Measurements from ENCODE around the gene SLC25A43. TPM values are rescaled to one million over a fixed set of nuclear protein-coding genes. Genes with fewer than 3 reads are reported as not detected.

The SLC25A43 gene
- total RNA-seq, 2 experiments from 2014 or later = 0.91 to 1.0 TPM

DNA sequence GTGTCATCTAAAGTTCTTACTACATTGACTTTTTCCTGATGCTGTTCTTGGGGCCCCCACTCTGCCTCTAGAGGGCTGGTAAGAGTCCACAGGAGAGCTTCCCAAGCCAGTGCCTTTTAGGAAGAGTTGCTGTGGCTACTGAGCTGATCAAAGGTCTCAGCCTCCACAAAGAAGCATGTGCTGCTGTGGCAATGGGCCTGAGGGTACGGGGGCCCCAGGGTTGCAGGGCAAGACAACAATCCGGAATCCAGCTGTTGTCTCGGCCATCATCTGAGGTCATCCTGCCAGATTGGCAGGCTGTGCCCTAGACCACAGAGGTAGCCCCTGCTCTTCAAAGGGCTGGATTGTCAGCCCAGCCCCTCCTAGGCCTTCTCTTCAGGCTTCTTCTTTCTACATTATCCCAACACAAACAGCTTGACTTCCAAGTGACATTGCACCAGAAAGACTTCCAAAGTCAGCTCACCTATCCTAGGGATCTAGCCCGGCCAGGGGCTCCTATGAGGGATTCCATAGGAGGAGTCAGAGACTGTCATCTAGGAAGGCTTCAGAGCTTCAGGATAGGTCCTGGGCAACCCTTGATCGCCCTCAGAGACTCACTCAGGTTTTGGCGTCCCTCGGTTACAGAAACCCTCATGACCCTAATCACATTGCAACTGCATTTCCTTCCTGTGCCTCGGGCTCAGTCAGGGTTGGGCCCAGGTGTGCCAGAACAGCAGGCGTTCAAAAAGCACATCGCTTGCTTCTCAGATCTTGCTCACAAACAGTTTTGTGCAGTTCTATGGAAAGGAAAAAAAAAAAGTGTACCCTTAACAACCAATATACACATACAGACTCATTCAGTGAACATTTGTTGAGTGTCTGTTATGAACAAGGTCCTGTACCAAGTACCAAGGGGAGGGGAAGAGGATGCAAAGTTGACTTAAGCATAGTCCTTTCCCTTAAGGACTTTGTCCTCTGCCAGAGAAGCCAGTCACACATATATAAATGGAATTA, 96.9 kb downstream of the SLC25A43 start:
- Mint-ChIP-seq H3K9me3 (no peaks in the 10 kb centered on the region), H3K4me3 (no peak overlapping the region), H3K36me3 (ENCODE audit: low read depth) (no peaks in the 10 kb centered on the region), H3K4me1 (ENCODE audit: low read depth) (peaks cover 11% of the 10 kb centered on the region), H3K27ac (peak overlapping the region; percentile 81), H3K27me3 (no peaks in the 10 kb centered on the region)
- intact Hi-C loops (cut with DNase I, micrococcal nuclease) = no loop called here
- Histone ChIP-seq H3K27me3 (ENCODE audit: control insufficient read depth in 1 of 2, insufficient read depth in 2 of 2, low read length in 2 of 2) (no peaks in the 10 kb centered on the region), H3K27ac (ENCODE audit: low read depth in 1 of 2, low read length in 2 of 2) (peak overlapping the region in 1 of 2 donors; percentile 21), H3K4me1 (ENCODE audit: insufficient read depth, low read length) (peaks cover 18% of the 10 kb centered on the region), H3K9me3 (ENCODE audit: control insufficient read depth in 1 of 2, insufficient read depth in 1 of 2, low read length in 2 of 2) (no peaks in the 10 kb centered on the region), H3K4me3 (ENCODE audit: low read length) (no peak overlapping the region), H3K36me3 (ENCODE audit: insufficient read depth, low read length) (no peaks in the 10 kb centered on the region)
- POLR2A ChIA-PET = interaction anchor here (1.2 to 1.6 kb wide), 2 partner anchors 27 to 233 kb away, joined by 3 to 5 read pairs; partner anchors contain the start of gene SLC25A5
- CTCF ChIA-PET = no interaction called here
- ATAC-seq (ENCODE audit: poor library complexity) (peak; percentile 71), DNase-seq (peak in 5 of 14 experiments; percentile 3 to 30 (median 27))
- TF ChIP-seq CTCF (IDR thresholded peaks at IDR 0.05) = no peak

- POLR2A ChIA-PET = interaction anchor here (1.6 kb wide), 1 partner anchor 28 kb away, joined by 5 read pairs; the partner anchor contains the start of gene SLC25A5
- no peak overlapping the region for H3K27ac Mint-ChIP-seq
Measured at GRCh38 chrX:119497185-119497584, 98.0 kb downstream of the SLC25A43 start.

More at GRCh38 chrX:119497185-119497584, 98.0 kb downstream of the SLC25A43 start:
- H3K36me3 ChIP-seq (ENCODE audit: insufficient read depth, low read length) = no peaks in the 10 kb centered on the region
- intact Hi-C loops (cut with DNase I, micrococcal nuclease) = no loop called here
- H3K4me1 ChIP-seq (ENCODE audit: insufficient read depth, low read length) = peaks cover 26% of the 10 kb centered on the region
- ATAC-seq (ENCODE audit: poor library complexity) (no peak), DNase-seq (no peak)
- TF ChIP-seq CTCF (IDR thresholded peaks at IDR 0.05) = no peak
- no peaks in the 10 kb centered on the region for H3K27me3 ChIP-seq (ENCODE audit: control insufficient read depth in 1 of 2, insufficient read depth in 2 of 2, low read length in 2 of 2)
- no peak overlapping the region for H3K4me3 ChIP-seq (ENCODE audit: low read length)
- H3K9me3 ChIP-seq (ENCODE audit: control insufficient read depth in 1 of 2, insufficient read depth in 1 of 2, low read length in 2 of 2) = no peaks in the 10 kb centered on the region
- no peaks in the 10 kb centered on the region for H3K27me3 Mint-ChIP-seq
- H3K27ac ChIP-seq (ENCODE audit: low read depth in 1 of 2, low read length in 2 of 2) = no peak overlapping the region
- H3K9me3 Mint-ChIP-seq = no peaks in the 10 kb centered on the region
- no peaks in the 10 kb centered on the region for H3K36me3 Mint-ChIP-seq (ENCODE audit: low read depth)
- CTCF ChIA-PET = no interaction called here
- peaks cover 20% of the 10 kb centered on the region for H3K4me1 Mint-ChIP-seq (ENCODE audit: low read depth)
- H3K4me3 Mint-ChIP-seq = no peak overlapping the region

Data from CD4-positive, alpha-beta T cell (primary cell).